Activated CD8-positive, alpha-beta memory T cell treated with anti-CD3 and anti-CD28 coated beads, Interleukin-2, amount 50 U/mL, for 48 hours (primary cell): ENCODE measurements around the gene SLC25A48.

Experiments
- DNase-seq: peaks from one replicate; pipeline ENCODE4 v3.0.0-alpha.2; 2020

SLC25A48 gene

GRCh38 chr5:135861641-135862040 lies 27.2 kb downstream of the SLC25A48 start:
- no peak for DNase-seq

GRCh38 chr5:135862086-135862485 lies 27.6 kb downstream of the SLC25A48 start:
- no peak for DNase-seq

GRCh38 chr5:135862744-135863143 lies 28.3 kb downstream of the SLC25A48 start:
- no peak for DNase-seq

DNA sequence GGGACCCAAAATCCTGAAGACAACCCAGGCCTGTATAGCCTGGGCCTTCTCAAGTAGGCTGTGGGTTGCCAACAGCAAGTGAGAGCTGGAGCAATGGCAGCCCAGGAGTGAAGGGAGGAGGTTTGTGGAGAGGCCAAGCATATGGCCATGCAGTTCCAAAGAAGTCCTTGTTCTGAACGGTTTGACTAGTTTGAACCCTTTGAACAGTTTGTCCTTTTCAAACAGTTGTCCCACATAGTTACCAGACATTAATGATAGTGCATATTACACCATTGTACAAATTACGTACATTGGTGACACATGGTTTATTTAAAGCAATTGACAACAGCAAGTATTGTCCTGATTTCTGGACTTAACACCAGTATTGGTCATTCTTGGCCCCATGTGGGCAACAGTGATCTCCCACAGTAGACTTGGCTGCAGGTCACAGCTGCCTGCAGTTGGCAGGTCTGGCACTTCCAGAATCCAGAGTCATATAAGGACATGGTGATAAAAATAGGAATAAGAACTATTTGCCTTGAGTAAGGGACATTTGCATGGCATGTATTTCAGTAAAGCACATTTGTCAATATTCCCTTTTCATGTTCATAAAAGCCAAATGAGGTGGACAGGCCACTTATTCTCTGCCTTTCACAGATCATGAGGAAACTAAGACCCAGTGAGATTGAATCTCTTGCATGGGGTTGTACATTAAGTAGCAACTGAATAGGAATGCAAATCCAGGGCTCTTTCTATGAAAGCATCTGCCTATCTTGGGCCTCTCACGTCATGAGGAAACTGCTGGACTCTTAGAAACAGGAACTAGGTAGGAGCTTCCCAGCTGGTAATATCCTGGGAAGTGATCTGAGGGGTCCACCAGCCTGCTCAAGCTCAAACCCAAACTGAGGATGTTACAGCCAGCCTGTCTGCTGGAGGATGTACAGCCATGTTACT lies 30.3 kb downstream of the SLC25A48 start:
- no peak for DNase-seq

- DNase-seq, result no peak
Observed at GRCh38 chr5:135866016-135866415, 31.6 kb downstream of the SLC25A48 start.

DNA sequence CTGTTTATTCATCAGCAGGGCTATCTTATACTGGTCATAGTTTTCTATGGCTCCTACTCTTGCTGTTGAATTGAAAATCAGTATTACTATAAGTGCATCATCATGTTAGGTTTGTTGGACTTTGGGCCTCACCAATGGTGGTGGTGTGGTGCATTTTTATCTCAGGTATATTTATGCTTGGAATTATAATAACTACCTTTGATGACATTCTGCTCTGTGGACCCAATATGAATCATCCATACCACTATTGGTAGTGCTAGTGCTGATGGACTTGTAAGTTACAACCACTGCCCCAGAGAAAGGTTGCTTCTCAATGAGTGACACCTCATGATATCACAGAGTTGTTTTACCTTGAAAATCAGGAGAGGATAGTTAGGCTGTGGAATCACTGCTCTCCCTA lies 33.1 kb downstream of the SLC25A48 start:
- DNase-seq, result no peak

- DNase-seq, result no peak
Observed at GRCh38 chr5:135868681-135869080, 34.2 kb downstream of the SLC25A48 start.

GRCh38 chr5:135869276-135869675 lies 34.8 kb downstream of the SLC25A48 start:
- DNase-seq, result no peak

- DNase-seq, result no peak
Observed at GRCh38 chr5:135869935-135870334, 35.5 kb downstream of the SLC25A48 start.

- DNase-seq, result no peak
Observed at GRCh38 chr5:135871268-135871915, 36.9 kb downstream of the SLC25A48 start.

DNA sequence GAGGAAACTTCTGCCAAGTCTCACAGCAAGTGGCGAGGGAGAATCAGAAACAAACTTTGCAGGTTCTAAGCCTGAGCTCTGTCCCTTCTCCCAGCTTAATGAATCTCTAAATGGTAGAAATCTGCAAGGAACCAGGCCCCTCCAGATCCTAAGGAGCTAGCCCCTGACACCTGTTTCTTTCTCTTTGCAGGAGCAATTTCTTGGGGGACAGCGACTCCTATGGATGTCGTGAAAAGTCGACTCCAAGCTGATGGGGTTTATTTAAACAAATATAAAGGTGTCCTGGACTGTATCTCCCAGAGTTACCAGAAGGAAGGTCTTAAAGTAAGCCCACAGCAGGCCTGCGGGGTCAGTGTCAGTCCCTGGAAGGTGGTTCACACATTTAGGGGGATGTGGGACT lies 39.4 kb downstream of the SLC25A48 start:
- DNase-seq, result no peak

DNA sequence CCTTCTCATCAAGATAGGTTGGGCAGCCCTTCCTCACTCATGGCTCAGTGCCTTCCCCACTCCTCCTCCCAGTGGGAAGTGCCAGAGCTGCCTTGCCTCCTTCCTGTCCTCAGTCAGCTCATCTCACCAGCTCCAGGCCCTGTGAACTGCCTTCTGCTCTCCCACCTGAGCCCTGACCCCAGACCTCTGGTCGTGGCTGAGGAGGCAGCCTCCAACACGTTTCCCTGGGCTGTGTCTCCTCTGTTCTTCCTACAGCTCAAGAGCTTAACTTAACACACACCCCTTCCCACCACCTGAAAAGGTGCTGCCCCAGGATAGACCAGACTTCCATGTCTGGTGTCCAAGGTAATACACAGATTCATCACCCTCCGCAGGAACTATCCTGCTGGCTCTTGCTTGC lies 40.0 kb downstream of the SLC25A48 start:
- no peak for DNase-seq

- DNase-seq, result no peak
Observed at GRCh38 chr5:135875567-135875966, 41.1 kb downstream of the SLC25A48 start.

DNA sequence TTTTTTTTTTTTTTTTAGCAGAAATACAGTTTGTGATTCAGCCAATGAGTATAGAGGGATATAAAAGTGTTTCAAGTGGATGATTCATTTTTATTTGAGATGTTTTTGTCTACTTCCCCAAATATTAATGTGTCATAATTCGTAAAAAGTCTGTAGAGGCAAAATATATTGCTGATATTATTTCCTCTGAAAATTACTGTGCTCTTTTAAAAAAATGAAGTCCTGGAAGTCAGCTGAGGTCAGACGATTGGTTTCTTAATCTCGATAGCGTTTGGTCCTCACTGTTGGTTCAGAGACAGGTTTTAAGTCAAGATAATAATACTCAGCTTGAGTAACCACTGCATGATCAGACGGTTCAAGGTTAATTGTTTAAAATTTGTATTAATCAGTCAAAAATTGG lies 41.7 kb downstream of the SLC25A48 start:
- no peak for DNase-seq

GRCh38 chr5:135877570-135878155 lies 43.2 kb downstream of the SLC25A48 start:
- no peak for DNase-seq

- no peak for DNase-seq
Observed at GRCh38 chr5:135878156-135878620, 43.7 kb downstream of the SLC25A48 start.

DNA sequence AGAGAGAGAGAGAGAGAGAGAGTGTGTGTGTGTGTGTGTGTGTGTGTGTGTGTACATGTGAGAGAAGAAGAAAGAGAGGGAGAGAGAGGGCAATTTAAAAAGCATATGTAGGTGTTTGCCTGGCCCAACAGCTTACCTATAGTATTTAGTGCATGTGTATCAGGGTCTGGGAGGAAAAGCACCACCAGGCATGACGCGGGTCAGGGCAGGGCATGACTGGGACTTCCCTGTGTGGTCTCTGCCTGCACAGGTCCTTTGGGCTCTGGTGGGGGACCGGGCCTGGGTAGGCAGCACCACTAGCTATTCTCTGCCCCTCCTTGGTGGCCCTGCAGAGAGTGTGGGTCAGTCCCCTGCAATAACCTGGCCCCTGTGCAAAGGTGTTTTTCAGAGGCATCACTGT lies 45.1 kb downstream of the SLC25A48 start:
- DNase-seq, result no peak

DNA sequence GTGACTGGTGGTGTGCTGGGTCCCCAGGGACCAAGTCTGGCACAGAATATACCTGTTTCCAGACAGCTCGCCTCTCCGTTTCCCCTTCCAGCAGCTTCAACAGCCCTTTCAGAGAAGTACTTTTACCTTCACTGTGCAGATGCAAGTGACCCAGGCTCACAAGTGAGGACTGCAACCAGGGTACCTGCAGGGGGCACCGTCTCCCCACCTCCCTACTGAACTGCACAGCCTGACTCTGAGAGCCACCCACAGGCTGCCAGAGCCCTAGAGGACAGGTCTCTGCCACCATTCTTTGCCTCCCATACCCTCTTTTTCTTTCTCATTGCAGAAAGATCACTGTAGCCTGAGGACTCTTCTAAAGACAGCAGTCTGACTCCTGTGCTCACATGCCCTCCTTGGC lies 45.8 kb downstream of the SLC25A48 start:
- no peak for DNase-seq

- DNase-seq, result no peak
Observed at GRCh38 chr5:135880801-135881200, 46.3 kb downstream of the SLC25A48 start.

DNA sequence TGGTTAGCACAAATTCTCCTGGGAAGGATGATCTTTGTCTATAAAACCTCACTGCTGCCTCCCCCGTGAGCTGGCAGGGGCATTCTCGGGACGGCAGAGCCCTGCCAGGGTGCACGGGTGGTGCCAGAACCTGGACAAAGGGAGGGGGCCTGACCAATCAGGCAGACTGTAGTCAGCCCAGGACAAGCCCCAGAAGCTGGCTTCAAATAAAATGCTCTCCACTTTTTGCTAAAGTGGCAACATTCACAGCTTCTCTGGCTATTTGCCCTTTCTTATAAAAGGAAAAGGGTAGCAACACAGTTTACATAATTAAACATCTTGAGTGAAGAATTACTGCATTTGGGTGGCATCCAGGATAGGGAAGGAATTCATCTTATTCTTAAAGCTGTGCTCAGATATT lies 46.8 kb downstream of the SLC25A48 start:
- no peak for DNase-seq

GRCh38 chr5:135881819-135882218 lies 47.4 kb downstream of the SLC25A48 start:
- no peak for DNase-seq

GRCh38 chr5:135883026-135883425 lies 48.6 kb downstream of the SLC25A48 start:
- DNase-seq, result no peak

- no peak for DNase-seq
Observed at GRCh38 chr5:135883441-135883840, 49.0 kb downstream of the SLC25A48 start.

DNA sequence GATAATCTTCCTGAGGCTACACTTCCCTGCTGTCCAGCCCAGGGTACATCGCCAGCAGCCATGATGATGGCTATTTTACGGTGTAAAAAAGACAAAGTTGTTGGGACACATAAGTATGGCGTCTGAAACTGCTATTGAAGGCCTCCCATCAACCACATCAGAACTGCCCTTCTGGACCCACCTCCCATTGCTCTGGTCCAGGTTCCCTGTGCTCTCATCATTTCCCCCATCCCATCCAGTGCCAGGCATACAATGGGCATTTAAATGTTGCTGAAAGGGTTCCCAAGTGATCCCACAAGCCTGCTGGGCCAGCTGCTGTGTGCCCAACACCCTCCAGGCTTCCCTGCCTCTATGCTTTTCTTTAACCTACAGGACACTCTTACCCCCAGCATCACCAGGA lies 50.6 kb downstream of the SLC25A48 start:
- no peak for DNase-seq
